ENCODE measurements around the gene GRK1. TPM values are rescaled to one million over a fixed set of nuclear protein-coding genes. Genes with fewer than 3 reads are reported as not detected.

GRK1 gene
- total RNA-seq, 2 experiments from 2014 or later = not detected

- Mint-ChIP-seq H3K9me3 (no peaks in the 10 kb centered on the region), H3K27ac (no peak overlapping the region), H3K36me3 (no peaks in the 10 kb centered on the region), H3K4me3 (no peak overlapping the region), H3K27me3 (no peaks in the 10 kb centered on the region), H3K4me1 (ENCODE audit: low read depth) (peaks cover 4% of the 10 kb centered on the region)
- CTCF ChIA-PET = no interaction called here
- POLR2A ChIA-PET = no interaction called here
- intact Hi-C loops (cut with micrococcal nuclease) = no loop called here
- DNase-seq = peak; percentile 8
Measured at GRCh38 chr13:113655346-113656002, 11.5 kb upstream of the GRK1 start.

- ChIA-PET CTCF (no interaction called here), POLR2A (no interaction called here)
- Mint-ChIP-seq H3K9me3 (peaks cover 5% of the 10 kb centered on the region), H3K36me3 (no peaks in the 10 kb centered on the region), H3K4me3 (no peak overlapping the region), H3K27ac (no peak overlapping the region), H3K4me1 (ENCODE audit: low read depth) (peaks cover 4% of the 10 kb centered on the region), H3K27me3 (no peaks in the 10 kb centered on the region)
- peak; percentile 6 for DNase-seq
- intact Hi-C loops (cut with micrococcal nuclease) = no loop called here
Measured at GRCh38 chr13:113656003-113656588, 10.9 kb upstream of the GRK1 start.

GRCh38 chr13:113656831-113657671 is 10.0 kb upstream of the GRK1 start:
- ChIA-PET CTCF (no interaction called here), POLR2A (no interaction called here)
- Mint-ChIP-seq H3K4me1 (ENCODE audit: low read depth) (peaks cover 4% of the 10 kb centered on the region), H3K4me3 (no peak overlapping the region), H3K36me3 (no peaks in the 10 kb centered on the region), H3K27ac (no peak overlapping the region), H3K9me3 (peaks cover 14% of the 10 kb centered on the region), H3K27me3 (no peaks in the 10 kb centered on the region)
- intact Hi-C loops (cut with micrococcal nuclease) = no loop called here
- peak; percentile 6 for DNase-seq

GRCh38 chr13:113657851-113658741 is 8.9 kb upstream of the GRK1 start, which contains the start of gene ATP4B:
Gene ATP4B (minus strand): TSS chr13:113658198. CDS start chr13:113658144, 54 bp downstream.
- CTCF ChIA-PET = no interaction called here
- intact Hi-C loops (cut with micrococcal nuclease) = no loop called here
- Mint-ChIP-seq H3K4me3 (no peak within 1 kb of the TSS), H3K36me3 (no peaks in the 10 kb centered on the region), H3K27ac (no peak within 1 kb of the TSS), H3K27me3 (no peaks in the 10 kb centered on the region), H3K4me1 (ENCODE audit: low read depth) (peaks cover 4% of the 10 kb centered on the region), H3K9me3 (peaks cover 17% of the 10 kb centered on the region)
- POLR2A ChIA-PET = no interaction called here
- DNase-seq = peak; percentile 4

GRCh38 chr13:113658836-113659235 is 8.2 kb upstream of the GRK1 start:
- POLR2A ChIA-PET = no interaction called here
- DNase-seq = peak; percentile 7
- intact Hi-C loops (cut with micrococcal nuclease) = no loop called here

GRCh38 chr13:113659337-113659736 is 7.7 kb upstream of the GRK1 start:
- POLR2A ChIA-PET = no interaction called here
- Mint-ChIP-seq H3K27ac (no peak overlapping the region), H3K4me3 (no peak overlapping the region), H3K4me1 (ENCODE audit: low read depth) (no peaks in the 10 kb centered on the region), H3K27me3 (no peaks in the 10 kb centered on the region), H3K36me3 (no peaks in the 10 kb centered on the region), H3K9me3 (peaks cover 17% of the 10 kb centered on the region)
- CTCF ChIA-PET = no interaction called here
- intact Hi-C loops (cut with micrococcal nuclease) = no loop called here
- no peak for DNase-seq

More at GRCh38 chr13:113658836-113659235, 8.2 kb upstream of the GRK1 start:
- Mint-ChIP-seq H3K27me3 (no peaks in the 10 kb centered on the region), H3K9me3 (peaks cover 17% of the 10 kb centered on the region), H3K36me3 (no peaks in the 10 kb centered on the region), H3K4me3 (no peak overlapping the region), H3K27ac (no peak overlapping the region), H3K4me1 (ENCODE audit: low read depth) (peaks cover 1% of the 10 kb centered on the region)
- CTCF ChIA-PET = no interaction called here

- POLR2A ChIA-PET = no interaction called here
- CTCF ChIA-PET = no interaction called here
- DNase-seq = no peak
Measured at GRCh38 chr13:113660066-113660465, 7.0 kb upstream of the GRK1 start.

GRCh38 chr13:113661509-113661908 is 5.5 kb upstream of the GRK1 start:
- Mint-ChIP-seq H3K9me3 (peaks cover 17% of the 10 kb centered on the region), H3K27ac (no peak overlapping the region), H3K27me3 (peaks cover 2% of the 10 kb centered on the region), H3K4me1 (ENCODE audit: low read depth) (no peaks in the 10 kb centered on the region), H3K4me3 (no peak overlapping the region), H3K36me3 (no peaks in the 10 kb centered on the region)
- CTCF ChIA-PET = interaction anchor here (1.5 kb wide), 1 partner anchor 63 kb away, joined by 4 read pairs; no protein-coding TSS in a partner anchor
- no peak for DNase-seq
- POLR2A ChIA-PET = no interaction called here
- intact Hi-C loops (cut with micrococcal nuclease) = no loop called here

More at GRCh38 chr13:113660066-113660465, 7.0 kb upstream of the GRK1 start:
- H3K27ac Mint-ChIP-seq = no peak overlapping the region
- peaks cover 17% of the 10 kb centered on the region for H3K9me3 Mint-ChIP-seq
- intact Hi-C loops (cut with micrococcal nuclease) = no loop called here
- H3K36me3 Mint-ChIP-seq = no peaks in the 10 kb centered on the region
- H3K4me3 Mint-ChIP-seq = no peak overlapping the region
- H3K4me1 Mint-ChIP-seq (ENCODE audit: low read depth) = no peaks in the 10 kb centered on the region
- H3K27me3 Mint-ChIP-seq = peaks cover 2% of the 10 kb centered on the region

GRCh38 chr13:113663934-113664333 is 3.1 kb upstream of the GRK1 start:
- CTCF ChIA-PET = no interaction called here
- intact Hi-C loops (cut with micrococcal nuclease) = no loop called here

GRCh38 chr13:113664751-113665596 is 2.0 kb upstream of the GRK1 start:
- Mint-ChIP-seq H3K9me3 (peaks cover 17% of the 10 kb centered on the region), H3K4me1 (ENCODE audit: low read depth) (no peaks in the 10 kb centered on the region), H3K27me3 (peaks cover 2% of the 10 kb centered on the region), H3K4me3 (no peak overlapping the region), H3K36me3 (no peaks in the 10 kb centered on the region), H3K27ac (no peak overlapping the region)
- ChIA-PET POLR2A (no interaction called here), CTCF (interaction anchor here (0.6 to 1.6 kb wide), 2 partner anchors 58 to 541 kb away, joined by 3 to 4 read pairs; no protein-coding TSS in a partner anchor)
- peak; percentile 7 for DNase-seq
- intact Hi-C loops (cut with micrococcal nuclease) = no loop called here

More at GRCh38 chr13:113663934-113664333, 3.1 kb upstream of the GRK1 start:
- H3K27ac Mint-ChIP-seq = no peak overlapping the region
- H3K4me1 Mint-ChIP-seq (ENCODE audit: low read depth) = no peaks in the 10 kb centered on the region
- H3K4me3 Mint-ChIP-seq = no peak overlapping the region
- no peaks in the 10 kb centered on the region for H3K36me3 Mint-ChIP-seq
- POLR2A ChIA-PET = no interaction called here
- H3K9me3 Mint-ChIP-seq = peaks cover 17% of the 10 kb centered on the region
- peaks cover 2% of the 10 kb centered on the region for H3K27me3 Mint-ChIP-seq
- DNase-seq = no peak

Data from activated CD4-positive, alpha-beta memory T cell treated with anti-CD3 and anti-CD28 coated beads for 36 hours (primary cell).